Right lung (tissue), 5 donors: ENCODE results near the gene GATA1. TPM values are rescaled to one million over a fixed set of nuclear protein-coding genes. Genes with fewer than 3 reads are reported as not detected.
"Not testable (repeated sequence)": the region's sequence is repeated elsewhere in the genome, so short reads cannot be mapped to it uniquely, and the experiment has no call there.

Source experiments
- DNase-seq, 2 donors: peaks; one replicate each; pipeline ENCODE4 v3.0.0-alpha.2; 2013
- polyA plus RNA-seq, 5 donors: library from polyadenylated mRNA; unstranded; fragments of 120-200 nt; gene quantifications; one replicate each; pipeline versions ENCODE4 v1.2.1 to v1.2.3, GENCODE V29; 2013; ENCODE audit warnings: inconsistent platforms in 1 of 5, low replicate concordance in 1 of 5; ENCODE audit not compliant: insufficient read length in 5 of 5, insufficient read depth in 1 of 5

The GATA1 gene
- polyA plus RNA-seq, 5 donors: 0.54 to 2.1 (median 0.89) TPM

- DNase-seq: no peak
These were observed 28.3 kb downstream of the GATA1 start for GRCh38 chrX:48814722-48815121.

- DNase-seq: no peak
These were observed 28.9 kb downstream of the GATA1 start for GRCh38 chrX:48815266-48815665.

GRCh38 chrX:48816014-48816810, 29.8 kb downstream of the GATA1 start:
- no peak for DNase-seq

GRCh38 chrX:48818098-48818497, 31.7 kb downstream of the GATA1 start:
- no peak for DNase-seq

- DNase-seq: no peak
These were observed 32.5 kb downstream of the GATA1 start for GRCh38 chrX:48818866-48819265.

- DNase-seq: not testable (repeated sequence)
These were observed 33.0 kb downstream of the GATA1 start for GRCh38 chrX:48819394-48819793.

- no peak for DNase-seq
These were observed 36.7 kb downstream of the GATA1 start for GRCh38 chrX:48823053-48823452.

- no peak for DNase-seq
These were observed 37.7 kb downstream of the GATA1 start for GRCh38 chrX:48824066-48824465.

- no peak for DNase-seq
These were observed 39.9 kb downstream of the GATA1 start, which contains the start of gene ERAS for GRCh38 chrX:48826135-48826875. Gene ERAS, plus strand, starts transcription at chrX:48826513. Its CDS starts 2,611 bp downstream, at chrX:48829124.

- no peak for DNase-seq
These were observed 40.7 kb downstream of the GATA1 start for GRCh38 chrX:48826876-48827653.

GRCh38 chrX:48827654-48827968, 41.2 kb downstream of the GATA1 start:
- DNase-seq: no peak

- no peak for DNase-seq
These were observed 42.8 kb downstream of the GATA1 start for GRCh38 chrX:48829016-48829735.

- no peak for DNase-seq
These were observed 44.9 kb downstream of the GATA1 start for GRCh38 chrX:48831136-48831908.

GRCh38 chrX:48831909-48832291, 45.5 kb downstream of the GATA1 start:
- no peak for DNase-seq

- DNase-seq: no peak
These were observed 47.2 kb downstream of the GATA1 start for GRCh38 chrX:48833542-48834138.

GRCh38 chrX:48834383-48834709, 48.0 kb downstream of the GATA1 start:
- DNase-seq: no peak

- DNase-seq: no peak
These were observed 49.3 kb downstream of the GATA1 start, which contains the start of gene PCSK1N for GRCh38 chrX:48835524-48836329. Gene PCSK1N, minus strand, starts transcription at chrX:48835610. Its CDS starts 78 bp downstream, at chrX:48835532.

- no peak for DNase-seq
These were observed 53.3 kb downstream of the GATA1 start for GRCh38 chrX:48839686-48840085.
